DMS53 treated with DMSO at 0.1 percent for 48 hours (cell line): ENCODE measurements around the gene LRRC4C.

Source experiments
- DNase-seq: peaks from one replicate; lab custom pipeline; 2025; ENCODE audit not compliant: unreplicated experiment; lab: John Stamatoyannopoulos, UW

LRRC4C gene

DNA sequence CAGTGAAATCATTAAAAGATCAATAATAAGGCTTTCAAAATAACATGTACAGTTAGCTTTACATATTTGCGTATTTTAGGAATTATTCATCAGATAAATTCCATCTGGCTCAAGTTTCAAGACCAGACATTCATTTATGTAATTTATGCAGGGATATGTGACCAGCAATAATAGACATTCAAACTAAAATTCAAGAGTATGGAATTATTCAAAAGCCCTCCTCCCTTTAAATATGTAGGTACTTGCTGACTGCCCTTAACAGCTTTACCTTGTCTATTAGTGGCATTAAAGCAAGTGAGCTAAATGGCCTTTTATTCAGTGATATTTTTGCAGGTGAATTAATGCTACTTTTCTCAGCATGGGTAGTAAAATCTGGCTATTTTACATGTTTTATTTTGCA, 126.1 kb downstream of the LRRC4C start:
- no peak for DNase-seq

- no peak for DNase-seq
These were observed 131.1 kb downstream of the LRRC4C start for GRCh38 chr11:41328324-41328723.

- no peak for DNase-seq
These were observed 136.0 kb downstream of the LRRC4C start for GRCh38 chr11:41323446-41323845.

DNA sequence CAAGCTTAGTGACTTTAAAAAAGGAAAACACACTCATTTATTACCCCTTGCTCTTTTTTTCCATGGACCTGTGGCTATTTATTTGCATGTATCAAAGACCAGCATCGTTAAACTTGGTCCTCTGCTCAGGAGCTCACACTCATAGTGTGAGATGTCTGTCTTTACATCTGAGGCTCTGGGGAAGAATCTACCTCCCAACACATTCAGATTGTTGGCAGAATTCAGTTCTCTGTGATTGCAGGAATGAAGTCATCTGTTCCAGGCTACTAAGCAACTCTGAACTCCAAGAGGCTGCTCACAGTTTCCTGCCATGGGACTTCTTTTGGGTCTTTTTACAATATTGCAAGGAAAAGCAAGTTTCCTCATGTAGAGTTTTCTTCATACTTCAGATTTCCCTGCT, 138.8 kb downstream of the LRRC4C start:
- no peak for DNase-seq

- DNase-seq, result no peak
These were observed 139.2 kb downstream of the LRRC4C start for GRCh38 chr11:41320238-41320637.

DNA sequence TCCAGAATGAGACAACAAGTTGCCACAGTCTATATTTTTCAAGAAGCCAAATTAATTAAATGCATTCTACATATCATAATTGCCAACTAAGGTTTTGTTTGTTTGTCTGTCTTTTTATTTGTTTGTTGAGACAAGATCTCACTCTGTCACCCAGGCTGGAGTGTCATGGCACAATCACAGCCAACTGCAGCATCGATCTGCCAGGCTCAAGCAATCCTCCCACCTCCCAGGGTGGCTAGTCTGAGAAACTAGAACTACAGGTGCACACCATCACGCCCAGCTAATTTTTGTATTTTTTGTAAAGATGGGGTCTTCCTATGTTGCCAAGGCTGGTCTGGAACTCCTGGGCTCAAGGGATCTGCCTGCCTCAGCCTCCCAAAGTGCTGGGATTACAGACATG, 140.0 kb downstream of the LRRC4C start:
- DNase-seq, result no peak

DNA sequence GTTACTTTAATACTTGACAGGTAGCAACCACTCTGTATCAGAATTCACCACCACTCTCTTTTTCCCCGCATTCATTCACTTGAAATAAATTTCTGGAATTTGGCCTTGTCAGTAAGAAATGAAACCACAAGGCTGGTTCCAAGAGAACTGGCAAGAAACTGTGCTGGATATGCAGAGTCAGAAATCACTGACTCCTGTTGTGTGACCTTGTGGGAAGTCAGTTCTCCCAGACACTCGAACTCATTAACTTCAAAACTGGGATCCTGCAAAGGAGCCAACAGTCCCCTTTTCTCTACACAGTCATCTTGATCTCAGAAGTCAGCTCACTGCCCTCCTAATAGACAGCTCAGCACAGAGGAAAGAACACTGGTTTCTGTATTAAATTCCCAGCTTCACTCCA, 142.7 kb downstream of the LRRC4C start:
- DNase-seq, result no peak

GRCh38 chr11:41313226-41313625, 146.2 kb downstream of the LRRC4C start:
- DNase-seq, result no peak

- no peak for DNase-seq
These were observed 149.7 kb downstream of the LRRC4C start for GRCh38 chr11:41309716-41310115.

DNA sequence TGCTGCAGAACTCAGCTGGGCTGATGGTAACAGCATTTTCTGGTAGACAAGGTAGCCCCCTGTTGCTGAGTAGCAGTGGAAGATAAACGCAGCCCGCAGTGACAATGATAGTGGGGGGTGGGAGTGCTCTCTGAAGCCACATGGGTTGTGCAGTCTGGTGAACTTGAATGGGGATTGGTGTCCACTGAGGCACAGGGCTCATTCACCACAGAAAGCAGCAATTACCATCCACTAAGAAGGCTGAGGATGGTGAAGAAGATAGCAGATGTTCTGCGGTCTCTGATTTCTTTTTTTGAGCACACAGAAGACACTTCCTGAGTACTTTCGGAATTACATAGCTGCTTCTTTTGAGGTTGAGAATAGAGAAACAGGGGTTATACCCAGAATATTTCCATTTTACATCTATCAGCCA, 150.3 kb downstream of the LRRC4C start:
- no peak for DNase-seq

DNA sequence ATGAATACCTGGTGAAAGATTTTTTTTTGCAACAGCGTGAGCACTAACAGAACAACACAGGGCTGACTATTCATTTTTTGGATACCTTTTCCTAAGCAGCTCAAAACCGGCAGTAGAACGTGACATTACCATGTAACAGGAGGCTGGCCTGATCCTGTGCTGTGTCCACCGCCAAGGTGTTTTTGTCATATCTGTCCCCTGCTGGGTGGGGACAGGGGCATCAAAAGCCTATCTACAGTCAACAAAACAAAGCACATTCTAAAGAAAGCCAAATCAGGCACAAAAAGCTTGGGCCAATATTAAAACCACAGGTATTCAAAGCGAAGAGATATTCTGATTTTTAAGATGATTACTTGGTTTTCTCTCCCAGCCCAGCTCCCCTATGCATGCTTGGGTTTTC, 151.2 kb downstream of the LRRC4C start:
- DNase-seq, result no peak

DNA sequence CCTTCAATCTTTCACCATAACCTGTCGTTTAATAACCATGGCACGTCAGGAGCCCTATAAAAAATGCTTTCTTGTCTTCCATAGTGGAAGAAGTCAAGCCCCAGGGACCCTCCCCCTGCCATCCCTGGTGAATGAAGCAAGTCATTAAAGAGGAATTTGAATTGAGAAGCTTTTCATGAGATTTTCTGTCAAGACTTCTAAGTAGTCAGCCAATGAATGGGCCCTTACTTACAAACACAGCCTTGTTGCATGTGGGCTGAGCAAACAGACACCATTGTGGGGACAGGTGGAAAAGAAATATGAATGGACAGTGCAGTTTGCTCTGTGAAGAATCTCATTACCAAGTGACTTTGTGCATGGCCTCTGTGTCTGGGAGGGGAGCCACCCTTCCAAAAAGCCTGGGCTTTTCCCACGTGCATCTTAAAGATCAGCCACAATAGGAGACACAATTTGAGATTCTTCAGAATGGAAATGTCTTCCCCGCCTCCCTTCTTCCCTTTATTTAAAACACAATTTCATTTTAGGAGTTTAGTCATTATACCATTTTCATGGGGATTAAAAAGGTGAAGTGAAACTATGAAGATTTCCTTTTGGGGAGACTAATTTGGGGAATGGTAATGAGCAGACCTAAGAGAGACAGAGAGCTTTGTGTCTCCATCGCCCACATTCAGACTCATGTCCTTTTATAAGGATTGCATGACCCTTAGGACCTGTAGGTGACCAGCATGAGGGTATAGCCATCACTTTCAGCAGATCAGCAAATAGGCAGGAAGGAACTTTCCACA, 152.0 kb downstream of the LRRC4C start:
- no peak for DNase-seq

DNA sequence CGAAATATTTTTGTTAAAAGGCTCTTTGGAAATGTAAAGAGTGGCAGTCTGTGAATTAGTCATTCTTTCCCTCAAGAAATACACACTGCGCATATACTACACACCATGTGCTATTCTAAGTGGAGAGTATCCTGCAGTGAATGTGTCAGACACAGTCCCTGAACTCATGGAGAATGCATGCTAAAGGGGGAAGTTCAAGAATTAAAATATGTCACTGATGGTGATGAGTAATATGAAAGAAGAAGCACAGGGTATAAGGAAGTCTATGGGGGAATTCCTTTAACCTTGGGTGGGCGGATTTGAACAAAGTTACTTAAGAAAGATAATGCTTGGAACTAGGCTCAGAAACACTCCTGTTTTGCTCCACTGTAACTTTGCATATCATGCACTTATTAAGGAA, 153.0 kb downstream of the LRRC4C start:
- no peak for DNase-seq

DNA sequence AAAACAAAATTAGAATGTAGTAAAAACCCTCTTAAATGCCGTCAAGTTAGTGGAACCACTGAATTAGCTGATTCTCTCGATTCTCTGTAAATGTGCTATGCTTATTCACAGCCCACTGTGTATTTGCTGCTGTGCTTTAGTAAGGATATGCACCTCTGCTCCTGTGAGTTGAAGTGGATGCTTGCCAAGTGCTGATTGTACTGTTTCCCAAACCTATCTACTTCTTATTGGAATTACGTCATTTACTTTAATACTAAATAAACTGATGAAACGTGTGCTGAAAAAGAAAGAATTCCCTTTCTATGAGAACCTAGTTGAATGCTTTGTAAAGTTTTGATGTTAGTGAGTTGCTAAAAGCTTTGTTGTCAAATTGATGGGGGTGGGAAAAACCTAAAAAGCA, 158.4 kb downstream of the LRRC4C start:
- DNase-seq, result no peak

GRCh38 chr11:41289408-41289807, 170.0 kb downstream of the LRRC4C start:
- no peak for DNase-seq

DNA sequence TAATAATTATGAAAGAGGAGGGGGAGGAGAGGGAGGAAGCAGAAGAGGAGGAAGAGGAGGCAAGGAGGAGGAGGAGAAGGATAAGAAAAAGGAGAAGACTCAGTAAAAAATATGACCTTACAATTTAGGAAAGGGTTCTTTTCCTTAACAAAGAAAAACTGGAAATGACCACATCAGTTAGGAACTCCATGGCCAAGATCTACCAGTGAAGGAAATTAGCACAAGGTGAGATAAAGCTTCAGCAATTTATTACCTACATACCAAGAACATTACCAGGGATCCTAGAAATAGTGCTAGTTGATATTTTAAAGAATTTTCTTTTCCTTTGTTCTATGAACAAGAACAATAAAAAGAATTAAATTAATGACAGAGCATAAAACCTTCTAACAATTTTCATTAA, 172.7 kb downstream of the LRRC4C start:
- DNase-seq, result no peak

GRCh38 chr11:41284354-41284753, 175.1 kb downstream of the LRRC4C start:
- DNase-seq, result no peak

GRCh38 chr11:41283191-41283930, 176.1 kb downstream of the LRRC4C start:
- DNase-seq, result no peak

GRCh38 chr11:41282395-41282794, 177.1 kb downstream of the LRRC4C start:
- no peak for DNase-seq

DNA sequence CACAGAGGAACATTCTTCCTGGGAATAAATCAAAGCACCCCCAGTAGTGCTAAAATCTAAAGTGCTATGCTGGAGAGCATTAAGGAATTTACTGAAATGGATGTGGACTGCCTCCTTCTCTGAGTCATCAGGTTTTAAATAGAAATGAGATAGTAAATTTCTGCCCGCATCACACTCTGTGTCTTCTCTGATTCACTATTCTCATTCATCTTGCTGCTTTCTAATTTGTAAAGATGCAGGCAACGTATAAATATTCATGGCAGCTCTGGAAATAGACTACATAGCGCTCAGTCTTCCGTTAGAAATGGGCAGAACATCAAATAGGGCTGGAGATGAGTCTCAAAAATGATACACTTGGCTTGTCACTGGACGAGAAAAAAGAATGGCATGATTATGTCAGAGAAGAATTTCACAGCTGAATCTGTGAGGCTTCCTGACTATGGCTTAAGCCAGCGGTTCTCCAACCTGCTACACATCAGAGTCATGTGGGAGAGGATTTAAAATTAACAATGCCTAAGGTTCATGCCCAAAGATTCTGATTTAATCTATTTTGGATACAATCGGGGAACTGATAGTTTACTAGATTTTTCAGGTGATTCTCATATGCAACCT, 178.2 kb downstream of the LRRC4C start:
- no peak for DNase-seq

GRCh38 chr11:41274831-41275230, 184.6 kb downstream of the LRRC4C start:
- DNase-seq, result no peak

DNA sequence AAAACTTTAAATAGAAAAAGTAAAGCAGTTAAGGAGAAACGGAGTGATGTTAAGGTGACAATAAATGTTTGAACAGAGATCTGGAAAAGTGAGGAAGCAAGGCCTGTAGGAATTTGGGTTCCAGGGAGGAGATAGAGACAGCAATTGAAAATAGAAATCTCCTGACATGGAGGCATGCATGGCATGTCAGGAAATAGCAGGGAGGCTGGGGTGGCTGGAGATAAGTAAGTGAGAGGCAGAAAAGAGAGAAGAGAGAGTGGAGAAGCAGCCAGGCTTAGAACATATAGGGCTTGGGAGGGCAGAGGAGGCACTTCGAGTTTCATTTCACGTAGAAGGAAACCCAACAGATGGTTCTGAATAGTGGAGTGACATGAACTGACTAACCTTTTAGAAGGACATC, 185.5 kb downstream of the LRRC4C start:
- DNase-seq, result no peak
